ENCODE data around the gene DNLZ. TPM values are rescaled to one million over a fixed set of nuclear protein-coding genes. Genes with fewer than 3 reads are reported as not detected.

DNLZ gene
- total RNA-seq, 3 donors from 2014 or later = 9.3 to 17.1 (median 10.8) TPM

DNA sequence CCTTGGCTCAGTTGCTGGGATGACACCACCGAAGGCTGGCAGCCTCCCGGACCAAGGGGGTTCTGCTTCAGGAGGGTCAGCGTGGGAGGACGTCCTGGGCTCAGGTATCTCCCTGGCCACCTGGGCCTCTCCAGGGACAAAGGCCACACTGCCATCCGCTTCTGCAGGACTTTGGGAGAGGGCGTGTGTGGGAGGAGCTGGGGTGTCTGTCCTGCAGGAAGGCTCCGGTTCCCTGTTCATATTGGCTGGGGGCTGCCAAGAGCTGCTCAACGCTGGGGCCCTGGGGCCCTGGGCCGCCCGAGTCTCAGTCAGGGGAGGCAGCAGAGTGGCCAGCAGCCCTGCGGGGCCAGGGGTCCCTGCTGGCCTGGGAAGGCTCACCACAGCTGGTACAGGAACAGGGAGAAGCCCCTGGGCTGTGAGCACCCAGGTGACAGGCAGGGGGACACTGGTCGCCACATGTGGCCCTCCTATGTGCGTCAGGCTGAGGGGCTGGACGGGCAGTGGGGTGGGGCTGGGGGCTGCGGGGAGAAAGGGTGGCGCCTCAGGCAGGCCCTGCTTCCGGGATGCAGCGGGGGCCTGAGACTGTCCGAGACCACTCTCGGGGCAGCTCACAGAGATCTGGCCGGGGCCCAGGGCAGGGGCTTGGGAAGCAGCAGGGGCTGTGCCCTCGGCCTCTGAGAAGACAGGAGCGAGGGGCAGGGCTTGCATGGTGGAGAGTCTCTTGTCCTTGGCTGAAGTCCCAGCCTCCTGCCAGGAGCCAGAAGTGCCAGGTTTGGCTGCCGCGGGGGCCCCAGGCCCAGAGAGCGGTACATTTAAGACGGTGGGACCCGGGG, 14.8 kb upstream of the DNLZ start:
- ATAC-seq (no peak), DNase-seq (no peak)
- Histone ChIP-seq H3K9me3 (no peaks in the 10 kb centered on the region), H3K36me3 (ENCODE audit: low read depth) (peaks cover 6% of the 10 kb centered on the region), H3K4me3 (no peak overlapping the region), H3K4me1 (ENCODE audit: low read depth) (no peaks in the 10 kb centered on the region)
- intact Hi-C loops (cut with DNase I, micrococcal nuclease) = no loop called here
- TF ChIP-seq, protein P1, sequence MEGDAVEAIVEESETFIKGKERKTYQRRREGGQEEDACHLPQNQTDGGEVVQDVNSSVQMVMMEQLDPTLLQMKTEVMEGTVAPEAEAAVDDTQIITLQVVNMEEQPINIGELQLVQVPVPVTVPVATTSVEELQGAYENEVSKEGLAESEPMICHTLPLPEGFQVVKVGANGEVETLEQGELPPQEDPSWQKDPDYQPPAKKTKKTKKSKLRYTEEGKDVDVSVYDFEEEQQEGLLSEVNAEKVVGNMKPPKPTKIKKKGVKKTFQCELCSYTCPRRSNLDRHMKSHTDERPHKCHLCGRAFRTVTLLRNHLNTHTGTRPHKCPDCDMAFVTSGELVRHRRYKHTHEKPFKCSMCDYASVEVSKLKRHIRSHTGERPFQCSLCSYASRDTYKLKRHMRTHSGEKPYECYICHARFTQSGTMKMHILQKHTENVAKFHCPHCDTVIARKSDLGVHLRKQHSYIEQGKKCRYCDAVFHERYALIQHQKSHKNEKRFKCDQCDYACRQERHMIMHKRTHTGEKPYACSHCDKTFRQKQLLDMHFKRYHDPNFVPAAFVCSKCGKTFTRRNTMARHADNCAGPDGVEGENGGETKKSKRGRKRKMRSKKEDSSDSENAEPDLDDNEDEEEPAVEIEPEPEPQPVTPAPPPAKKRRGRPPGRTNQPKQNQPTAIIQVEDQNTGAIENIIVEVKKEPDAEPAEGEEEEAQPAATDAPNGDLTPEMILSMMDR (IDR thresholded peaks at IDR 0.05) = no peak

DNA sequence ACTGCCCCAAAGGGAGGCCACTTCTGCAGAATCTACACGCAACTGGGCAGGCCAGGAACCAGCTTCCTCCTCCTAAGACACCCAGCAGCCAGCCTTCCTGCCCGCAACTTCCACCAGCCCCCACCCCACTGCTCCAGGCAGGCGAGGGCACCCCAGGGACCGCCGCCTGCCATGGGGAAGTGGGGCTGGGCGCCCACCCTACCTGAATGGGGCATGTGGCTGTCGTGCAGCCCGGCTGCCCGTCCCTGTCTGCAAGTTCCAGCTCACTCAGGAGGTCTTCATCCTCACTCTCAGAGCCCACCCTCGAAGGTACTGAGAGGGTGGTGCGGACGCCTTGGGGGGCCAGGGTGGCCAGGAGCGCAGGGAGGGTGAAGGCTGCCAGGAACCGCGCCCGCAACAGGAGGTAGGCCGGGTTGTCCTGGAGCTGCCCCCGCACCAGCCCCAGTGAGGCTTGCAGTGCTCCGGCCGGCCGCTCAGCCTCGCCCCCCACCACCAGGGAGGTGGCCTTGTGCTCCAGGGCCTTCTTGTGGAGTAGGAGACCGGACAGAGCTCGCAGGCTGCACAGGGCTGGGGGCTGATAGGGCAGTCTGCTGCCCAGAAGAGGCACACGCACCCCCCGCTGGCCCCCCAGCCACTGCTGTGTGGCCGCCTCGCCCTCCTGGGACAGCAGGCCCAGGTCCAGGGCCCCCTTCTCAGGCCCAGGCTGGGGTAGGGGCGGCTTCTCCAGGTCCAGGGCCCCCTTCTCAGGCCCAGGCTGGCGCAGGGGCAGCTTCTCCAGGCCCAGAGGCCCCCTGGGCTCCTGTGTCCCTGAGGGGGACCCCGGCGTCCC, 14.0 kb upstream of the DNLZ start:
- Histone ChIP-seq H3K4me3 (no peak overlapping the region), H3K9me3 (no peaks in the 10 kb centered on the region), H3K4me1 (ENCODE audit: low read depth) (no peaks in the 10 kb centered on the region), H3K36me3 (ENCODE audit: low read depth) (no peaks in the 10 kb centered on the region)
- intact Hi-C loops (cut with DNase I, micrococcal nuclease) = no loop called here
- no peak for DNase-seq
- TF ChIP-seq, protein P1 (IDR thresholded peaks at IDR 0.05) = no peak
- no peak for ATAC-seq

DNA sequence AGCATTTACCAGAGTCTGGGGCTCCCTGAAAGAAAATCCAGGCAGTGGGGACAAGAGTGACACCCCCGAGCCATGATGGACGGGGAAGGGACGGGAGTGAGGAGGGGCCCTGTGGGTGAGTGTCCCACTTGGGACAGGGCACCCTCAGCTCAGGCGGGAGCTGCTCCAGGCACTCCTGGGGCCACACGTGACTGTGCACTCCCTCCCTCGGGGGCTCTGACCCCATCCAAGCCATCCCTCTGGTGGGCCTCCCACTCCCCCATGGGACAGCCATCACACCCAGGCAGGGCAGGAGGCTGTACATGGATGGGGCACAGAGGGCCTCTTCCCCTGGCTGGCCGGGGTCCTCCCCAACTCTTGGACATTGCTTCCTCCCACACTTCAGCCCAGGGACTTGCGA, 12.9 kb upstream of the DNLZ start:
- no peak for ATAC-seq
- H3K4me1 ChIP-seq (ENCODE audit: low read depth) = no peaks in the 10 kb centered on the region

DNA sequence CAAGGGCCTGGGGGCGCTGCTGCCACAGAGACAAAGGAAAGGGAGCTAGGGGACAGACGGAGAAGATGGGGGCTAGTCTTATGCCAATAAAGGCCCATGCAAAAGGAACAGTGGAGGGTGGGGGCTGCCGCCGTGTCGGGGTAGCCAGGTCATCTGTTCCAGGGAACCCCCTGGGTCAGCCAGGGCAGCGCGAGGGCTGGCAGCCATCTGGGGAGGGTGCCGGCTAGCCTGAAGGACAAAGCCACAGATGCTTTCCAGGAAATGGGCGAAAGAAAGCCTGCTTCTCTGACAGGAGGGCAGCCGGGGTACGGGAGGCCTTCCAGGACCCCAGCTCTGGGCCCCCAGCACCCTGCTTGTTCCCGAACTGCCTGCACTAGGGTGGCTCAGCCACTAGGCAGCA, 11.6 kb upstream of the DNLZ start:
- ATAC-seq (no peak), DNase-seq (no peak)
- Histone ChIP-seq H3K4me1 (ENCODE audit: low read depth) (no peaks in the 10 kb centered on the region), H3K4me3 (no peak overlapping the region), H3K36me3 (ENCODE audit: low read depth) (no peaks in the 10 kb centered on the region), H3K9me3 (no peaks in the 10 kb centered on the region)
- intact Hi-C loops (cut with DNase I, micrococcal nuclease) = no loop called here
- TF ChIP-seq, protein P1 (IDR thresholded peaks at IDR 0.05) = no peak

More for the DNA sequence above, 12.9 kb upstream of the DNLZ start:
- no peaks in the 10 kb centered on the region for H3K36me3 ChIP-seq (ENCODE audit: low read depth)
- no peak for DNase-seq
- H3K4me3 ChIP-seq = no peak overlapping the region
- TF ChIP-seq, protein P1 (IDR thresholded peaks at IDR 0.05) = no peak
- no peaks in the 10 kb centered on the region for H3K9me3 ChIP-seq
- intact Hi-C loops (cut with DNase I, micrococcal nuclease) = no loop called here

DNA sequence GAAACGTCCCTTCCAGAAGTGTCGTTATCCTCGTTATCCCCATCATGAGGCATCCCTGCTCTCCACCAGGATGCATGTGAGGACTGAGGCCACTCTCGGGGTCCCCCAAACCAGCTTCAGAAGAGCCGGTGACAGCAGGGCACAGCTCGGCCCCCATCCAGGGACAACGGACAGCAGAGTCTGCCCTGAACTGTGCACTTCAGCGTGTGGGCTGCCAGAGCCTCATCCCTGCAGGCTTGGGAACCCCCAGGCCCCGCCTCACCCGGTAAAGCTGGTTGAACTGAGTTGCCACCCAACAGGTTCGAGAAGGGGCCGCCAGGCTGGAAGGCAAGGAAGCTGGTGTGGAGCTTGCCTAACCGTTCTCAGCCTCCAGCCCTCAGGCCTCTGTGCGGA, 10.6 kb upstream of the DNLZ start:
- intact Hi-C loops (cut with DNase I, micrococcal nuclease) = no loop called here
- H3K36me3 ChIP-seq (ENCODE audit: low read depth) = no peaks in the 10 kb centered on the region

More for the DNA sequence above, 10.6 kb upstream of the DNLZ start:
- Histone ChIP-seq H3K4me1 (ENCODE audit: low read depth) (no peaks in the 10 kb centered on the region), H3K4me3 (no peak overlapping the region), H3K9me3 (no peaks in the 10 kb centered on the region)
- DNase-seq (no peak), ATAC-seq (no peak)
- TF ChIP-seq, protein P1 (IDR thresholded peaks at IDR 0.05) = no peak
